Smooth muscle cell (in vitro differentiated cells): ENCODE measurements around the gene BRD4. TPM values are rescaled to one million over a fixed set of nuclear protein-coding genes. Genes with fewer than 3 reads are reported as not detected.
A peak's percentile ranks its signal among the peaks of the same experiment; 100 is the strongest.

Source experiments
- DNase-seq: peaks from one replicate; lab custom pipeline; 2025; ENCODE audit not compliant: unreplicated experiment; lab: John Stamatoyannopoulos, UW
- H2AFZ ChIP-seq: fragments of 200-600 bp; sonication (generic); 2 replicates; pipeline ENCODE4 v1.6.0; 2016; ENCODE audit warnings: antibody characterized with exemption, low read depth, mild to moderate bottlenecking
- H3F3A ChIP-seq: fragments of 200-600 bp; sonication (generic); 2 replicates; pipeline ENCODE4 v1.6.0; 2017; ENCODE audit warnings: antibody characterized with exemption, low read depth
- H3K27ac ChIP-seq: fragments of 200-600 bp; sonication (generic); 2 replicates; pipeline ENCODE4 v1.5.1; 2016; ENCODE audit warnings: low read depth, mild to moderate bottlenecking
- H3K27me3 ChIP-seq: fragments of 200-600 bp; sonication (generic); 2 replicates; pipeline ENCODE4 v1.6.1; 2016; ENCODE audit warnings: low read depth, mild to moderate bottlenecking
- H3K36me3 ChIP-seq: fragments of 200-600 bp; sonication (generic); 2 replicates; pipeline ENCODE4 v1.5.1; 2016; ENCODE audit warnings: low read depth
- H3K4me1 ChIP-seq: fragments of 200-600 bp; sonication (generic); 2 replicates; pipeline ENCODE4 v1.5.1; 2016; ENCODE audit warnings: low read depth
- H3K4me2 ChIP-seq: fragments of 200-600 bp; sonication (generic); 2 replicates; pipeline ENCODE4 v1.6.0; 2016; ENCODE audit warnings: mild to moderate bottlenecking
- H3K4me3 ChIP-seq: fragments of 200-600 bp; sonication (generic); 2 replicates; pipeline ENCODE4 v1.5.1; 2016; ENCODE audit warnings: mild to moderate bottlenecking
- H3K79me2 ChIP-seq: fragments of 200-600 bp; sonication (generic); 2 replicates; pipeline ENCODE4 v1.6.0; 2016; ENCODE audit warnings: low read depth, mild to moderate bottlenecking
- H3K9ac ChIP-seq: fragments of 200-600 bp; sonication (generic); 2 replicates; pipeline ENCODE4 v1.6.0; 2016; ENCODE audit warnings: low read depth
- H3K9me3 ChIP-seq: fragments of 200-600 bp; sonication (generic); replicated peaks from 2 replicates; pipeline ENCODE4 v1.5.1; 2016; ENCODE audit warnings: low read depth
- H4K20me1 ChIP-seq: fragments of 200-600 bp; sonication (generic); 2 replicates; pipeline ENCODE4 v1.6.0; 2016; ENCODE audit warnings: low read depth
- CTCF ChIP-seq: fragments of 200-600 bp; sonication (generic); IDR thresholded peaks from 2 replicates; pipeline ENCODE4 v1.5.1; 2017; ENCODE audit warnings: borderline replicate concordance, mild to moderate bottlenecking, antibody characterized with exemption; ENCODE audit not compliant: insufficient read depth, poor library complexity, severe bottlenecking
- WGBS: methylation state at CpG from one replicate; pipeline ENCODE4 v1.1.7; 2016; ENCODE audit warnings: low lambda C conversion rate; 5-methylcytosine and 5-hydroxymethylcytosine counted together
- polyA plus RNA-seq: library from polyadenylated mRNA; unstranded; fragments of >200 nt; fragmentation: Nextera tagmentation; extraction: Ambion mirVana; gene quantifications from 2 replicates; pipeline ENCODE4 v1.2.1, GENCODE V29; 2016
- total RNA-seq: library from RNA; depleted of rRNA; stranded (reverse); fragments of >200 nt; gene quantifications from 2 replicates; pipeline ENCODE4 v1.2.3, GENCODE V29; 2014

Gene BRD4
- total and polyA plus RNA-seq, 2 experiments from 2014 or later = 24.1 to 102 TPM

- H3K27ac ChIP-seq = peak overlapping the region; percentile 97
- H3K4me2 ChIP-seq = peak overlapping the region; percentile 76
- no peaks in the 10 kb centered on the region for H3K36me3 ChIP-seq
- H2AFZ ChIP-seq = no peak overlapping the region
- H3F3A ChIP-seq = peaks cover 20% of the 10 kb centered on the region
- peaks cover 100% of the 10 kb centered on the region for H4K20me1 ChIP-seq
- no peak for TF ChIP-seq CTCF
- 28% methylated on average over 15 of the region's 15 CpGs for WGBS
- no peaks in the 10 kb centered on the region for H3K27me3 ChIP-seq
- H3K4me3 ChIP-seq = no peak overlapping the region
- H3K4me1 ChIP-seq = peaks cover 16% of the 10 kb centered on the region
- no peaks in the 10 kb centered on the region for H3K9me3 ChIP-seq
- no peak overlapping the region for H3K9ac ChIP-seq
- peaks cover 40% of the 10 kb centered on the region for H3K79me2 ChIP-seq
- DNase-seq = peak; percentile 8
Observed at GRCh38 chr19:15249972-15250639, 82.2 kb downstream of the BRD4 start.

DNA sequence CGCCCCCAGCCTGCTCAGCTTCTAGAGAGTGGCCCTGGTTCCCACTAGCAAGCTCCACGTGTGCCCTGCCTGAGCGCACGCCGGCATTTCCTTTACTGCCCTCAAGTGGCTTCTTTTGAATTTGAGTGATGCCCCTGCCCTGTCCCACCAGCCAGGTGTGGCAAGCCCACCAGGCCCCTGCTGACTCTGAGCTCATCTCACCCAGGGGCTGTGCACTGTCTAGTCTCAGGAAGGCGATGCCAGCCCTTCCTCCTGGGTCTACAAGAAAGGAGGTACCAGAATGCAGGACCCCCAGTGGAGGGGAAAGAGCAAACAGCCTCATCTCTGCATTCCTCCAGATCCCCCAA, 82.8 kb downstream of the BRD4 start:
- H3K4me1 ChIP-seq = peaks cover 16% of the 10 kb centered on the region
- H3F3A ChIP-seq = peaks cover 20% of the 10 kb centered on the region
- H3K27me3 ChIP-seq = no peaks in the 10 kb centered on the region
- H3K36me3 ChIP-seq = no peaks in the 10 kb centered on the region
- WGBS = 80% methylated on average over 6 of the region's 6 CpGs
- DNase-seq = no peak
- H3K4me3 ChIP-seq = no peak overlapping the region
- H3K9ac ChIP-seq = peak overlapping the region; percentile 76
- no peaks in the 10 kb centered on the region for H3K9me3 ChIP-seq
- H3K79me2 ChIP-seq = peaks cover 40% of the 10 kb centered on the region
- H3K4me2 ChIP-seq = peak overlapping the region; percentile 76
- TF ChIP-seq CTCF = no peak
- H3K27ac ChIP-seq = peak overlapping the region; percentile 97
- H4K20me1 ChIP-seq = peaks cover 100% of the 10 kb centered on the region
- no peak overlapping the region for H2AFZ ChIP-seq

GRCh38 chr19:15248648-15249527, 83.5 kb downstream of the BRD4 start:
- H3K4me3 ChIP-seq = no peak overlapping the region
- H2AFZ ChIP-seq = no peak overlapping the region

More at GRCh38 chr19:15248648-15249527, 83.5 kb downstream of the BRD4 start:
- Histone ChIP-seq H3K79me2 (peaks cover 36% of the 10 kb centered on the region), H3F3A (peaks cover 20% of the 10 kb centered on the region), H3K4me2 (peak overlapping the region; percentile 76), H3K4me1 (peaks cover 16% of the 10 kb centered on the region), H3K27me3 (no peaks in the 10 kb centered on the region), H3K9me3 (no peaks in the 10 kb centered on the region), H3K36me3 (no peaks in the 10 kb centered on the region), H3K27ac (peak overlapping the region; percentile 97), H4K20me1 (peaks cover 97% of the 10 kb centered on the region), H3K9ac (peak overlapping the region; percentile 76)
- no peak for TF ChIP-seq CTCF
- peak; percentile 19 for DNase-seq
- WGBS = 44% methylated on average over 19 of the region's 19 CpGs
